Activated CD8-positive, alpha-beta T cell treated with anti-CD3 and anti-CD28 coated beads, Interleukin-2, amount 10 ng/mL, durations not matched to agents 7 days and 5 days (primary cell): ENCODE results near the gene ARHGEF7. TPM values are rescaled to one million over a fixed set of nuclear protein-coding genes. Genes with fewer than 3 reads are reported as not detected.
"Not testable (repeated sequence)": the region's sequence is repeated elsewhere in the genome, so short reads cannot be mapped to it uniquely, and the experiment has no call there.

Source experiments
- ATAC-seq: fragments of 150-1000 bp; cut with Tn5 transposase; one replicate; pipeline ENCODE4 v1.10.0; 2021; ENCODE audit warnings: moderate library complexity
- CTCF ChIA-PET: fragments of 350-600 bp; sonication (Branson Sonifier 250); formaldehyde crosslinking; loops from one replicate; lab custom pipeline; 2021; ENCODE audit warnings: antibody characterized with exemption; lab: Charles Lee
- POLR2A ChIA-PET: fragments of 350-600 bp; sonication (Branson Sonifier 250); formaldehyde crosslinking; loops from one replicate; lab custom pipeline; 2021; ENCODE audit warnings: antibody characterized with exemption; lab: Charles Lee
- DNase-seq: peaks from one replicate; pipeline ENCODE4 v3.0.0-alpha.2; 2020
- H3K27ac Mint-ChIP-seq: one replicate; pipeline ENCODE4 v1.8.0; 2021; ENCODE audit warnings: mild to moderate bottlenecking, mixed read lengths
- H3K27me3 Mint-ChIP-seq: one replicate; pipeline ENCODE4 v1.8.0; 2021; ENCODE audit warnings: low read depth, mixed read lengths
- H3K36me3 Mint-ChIP-seq: one replicate; pipeline ENCODE4 v1.8.0; 2021; ENCODE audit warnings: low read depth, mixed read lengths
- H3K4me1 Mint-ChIP-seq: one replicate; pipeline ENCODE4 v1.8.0; 2021; ENCODE audit warnings: low read depth, mixed read lengths
- H3K4me3 Mint-ChIP-seq: one replicate; pipeline ENCODE4 v1.8.0; 2021; ENCODE audit warnings: mild to moderate bottlenecking, mixed read lengths
- H3K9me3 Mint-ChIP-seq: one replicate; pipeline ENCODE4 v1.8.0; 2022; ENCODE audit warnings: mixed read lengths; ENCODE audit not compliant: insufficient read depth
- total RNA-seq, 2 experiments: library from RNA; stranded (reverse); gene quantifications; one replicate each; pipeline ENCODE4 v1.2.3, GENCODE V29; 2021

ARHGEF7 gene
- total RNA-seq, 2 experiments from 2014 or later, result 67.1 to 75.1 TPM

- ATAC-seq, result peak; percentile 13
- peaks cover 87% of the 10 kb centered on the region for H3K4me1 Mint-ChIP-seq
- ChIA-PET CTCF (interaction anchor here (1.1 to 2.4 kb wide), 4 partner anchors 8 to 120 kb away, joined by 3 to 10 read pairs (median 5); no protein-coding TSS in a partner anchor), POLR2A (interaction anchor here (1.0 to 1.5 kb wide), 4 partner anchors 10 to 35 kb away, joined by 3 to 4 read pairs (median 4); no protein-coding TSS in a partner anchor)
- peaks cover 56% of the 10 kb centered on the region for H3K36me3 Mint-ChIP-seq
- no peaks in the 10 kb centered on the region for H3K27me3 Mint-ChIP-seq
- peak overlapping the region; percentile 85 for H3K27ac Mint-ChIP-seq
- H3K4me3 Mint-ChIP-seq, result peak overlapping the region; percentile 65
- H3K9me3 Mint-ChIP-seq, result no peaks in the 10 kb centered on the region
- no peak for DNase-seq
Measured at GRCh38 chr13:111187960-111188541, 72.9 kb downstream of the ARHGEF7 start.

- not testable (repeated sequence) for H3K27me3 Mint-ChIP-seq, H3K9me3 Mint-ChIP-seq
- H3K36me3 Mint-ChIP-seq, result peaks cover 56% of the 10 kb centered on the region
- H3K27ac Mint-ChIP-seq, result peak overlapping the region; percentile 85
- ATAC-seq, result peak; percentile 56
- peak overlapping the region; percentile 65 for H3K4me3 Mint-ChIP-seq
- peak; percentile 89 for DNase-seq
- H3K4me1 Mint-ChIP-seq, result peaks cover 87% of the 10 kb centered on the region
- POLR2A ChIA-PET, result interaction anchor here (0.7 to 1.5 kb wide), 11 partner anchors 9 to 477 kb away, joined by 3 to 4 read pairs (median 4); no protein-coding TSS in a partner anchor
- CTCF ChIA-PET, result interaction anchor here (0.6 to 2.4 kb wide), 10 partner anchors 9 to 285 kb away, joined by 3 to 10 read pairs (median 4); no protein-coding TSS in a partner anchor
Measured at GRCh38 chr13:111189064-111189505, 74.0 kb downstream of the ARHGEF7 start.

GRCh38 chr13:111189516-111189915 lies 74.4 kb downstream of the ARHGEF7 start:
- not testable (repeated sequence) for H3K9me3 Mint-ChIP-seq, H3K27me3 Mint-ChIP-seq, ATAC-seq, DNase-seq
- Mint-ChIP-seq H3K36me3 (peaks cover 59% of the 10 kb centered on the region), H3K4me3 (peak overlapping the region; percentile 65), H3K27ac (peak overlapping the region; percentile 85), H3K4me1 (peaks cover 87% of the 10 kb centered on the region)
- ChIA-PET POLR2A (interaction anchor here (0.7 to 1.5 kb wide), 11 partner anchors 9 to 477 kb away, joined by 3 to 4 read pairs (median 4); no protein-coding TSS in a partner anchor), CTCF (interaction anchor here (1.0 to 2.4 kb wide), 7 partner anchors 9 to 38 kb away, joined by 3 to 10 read pairs (median 5); no protein-coding TSS in a partner anchor)

GRCh38 chr13:111193223-111193622 lies 78.1 kb downstream of the ARHGEF7 start:
- H3K9me3 Mint-ChIP-seq, H3K4me3 Mint-ChIP-seq, H3K27me3 Mint-ChIP-seq, ATAC-seq, CTCF ChIA-PET, DNase-seq, H3K27ac Mint-ChIP-seq, POLR2A ChIA-PET: not testable (repeated sequence)
- Mint-ChIP-seq H3K36me3 (peaks cover 71% of the 10 kb centered on the region), H3K4me1 (peaks cover 52% of the 10 kb centered on the region)

- POLR2A ChIA-PET, H3K9me3 Mint-ChIP-seq, ATAC-seq, H3K4me3 Mint-ChIP-seq, H3K27me3 Mint-ChIP-seq, H3K27ac Mint-ChIP-seq, CTCF ChIA-PET, DNase-seq: not testable (repeated sequence)
- H3K4me1 Mint-ChIP-seq, result peaks cover 44% of the 10 kb centered on the region
- peaks cover 77% of the 10 kb centered on the region for H3K36me3 Mint-ChIP-seq
Measured at GRCh38 chr13:111194651-111195050, 79.5 kb downstream of the ARHGEF7 start.

GRCh38 chr13:111198732-111199378 lies 83.7 kb downstream of the ARHGEF7 start:
- not testable (repeated sequence) for H3K9me3 Mint-ChIP-seq, ATAC-seq, H3K27me3 Mint-ChIP-seq, H3K27ac Mint-ChIP-seq, DNase-seq, H3K4me3 Mint-ChIP-seq
- CTCF ChIA-PET, result interaction anchor here (0.9 to 3.0 kb wide), 4 partner anchors 10 to 131 kb away, joined by 3 to 11 read pairs (median 4); no protein-coding TSS in a partner anchor
- Mint-ChIP-seq H3K4me1 (peaks cover 56% of the 10 kb centered on the region), H3K36me3 (peaks cover 65% of the 10 kb centered on the region)
- POLR2A ChIA-PET, result interaction anchor here (0.7 kb wide), 1 partner anchor 24 kb away, joined by 3 read pairs; no protein-coding TSS in a partner anchor

GRCh38 chr13:111201304-111201940 lies 86.3 kb downstream of the ARHGEF7 start:
- POLR2A ChIA-PET, result interaction anchor here (1.0 kb wide), 1 partner anchor 12 kb away, joined by 3 read pairs; no protein-coding TSS in a partner anchor
- Mint-ChIP-seq H3K9me3 (peaks cover 4% of the 10 kb centered on the region), H3K36me3 (peaks cover 53% of the 10 kb centered on the region), H3K4me1 (peaks cover 53% of the 10 kb centered on the region), H3K4me3 (no peak overlapping the region), H3K27me3 (no peaks in the 10 kb centered on the region), H3K27ac (no peak overlapping the region)
- CTCF ChIA-PET, result interaction anchor here (0.9 to 3.0 kb wide), 4 partner anchors 14 to 134 kb away, joined by 3 to 11 read pairs (median 4); no protein-coding TSS in a partner anchor
- ATAC-seq (no peak), DNase-seq (no peak)

- no peak overlapping the region for H3K27ac Mint-ChIP-seq
- ATAC-seq (no peak), DNase-seq (no peak)
- H3K27me3 Mint-ChIP-seq, result no peaks in the 10 kb centered on the region
- H3K9me3 Mint-ChIP-seq, result peaks cover 4% of the 10 kb centered on the region
- no peak overlapping the region for H3K4me3 Mint-ChIP-seq
- POLR2A ChIA-PET, result interaction anchor here (0.5 kb wide), 1 partner anchor 17 kb away, joined by 3 read pairs; no protein-coding TSS in a partner anchor
- CTCF ChIA-PET, result interaction anchor here (0.9 to 2.3 kb wide), 7 partner anchors 9 to 135 kb away, joined by 3 to 19 read pairs (median 5); no protein-coding TSS in a partner anchor
- peaks cover 47% of the 10 kb centered on the region for H3K36me3 Mint-ChIP-seq
- H3K4me1 Mint-ChIP-seq, result peaks cover 53% of the 10 kb centered on the region
Measured at GRCh38 chr13:111202156-111202621, 87.1 kb downstream of the ARHGEF7 start.

- CTCF ChIA-PET, result interaction anchor here (0.9 to 2.3 kb wide), 10 partner anchors 9 to 135 kb away, joined by 3 to 19 read pairs (median 4); no protein-coding TSS in a partner anchor
- peaks cover 47% of the 10 kb centered on the region for H3K36me3 Mint-ChIP-seq
- peaks cover 53% of the 10 kb centered on the region for H3K4me1 Mint-ChIP-seq
- POLR2A ChIA-PET, result interaction anchor here (0.5 to 1.0 kb wide), 2 partner anchors 14 to 17 kb away, joined by 3 to 4 read pairs; no protein-coding TSS in a partner anchor
- ATAC-seq (peak; percentile 67), DNase-seq (peak; percentile 31)
- no peaks in the 10 kb centered on the region for H3K27me3 Mint-ChIP-seq
- no peak overlapping the region for H3K27ac Mint-ChIP-seq
- no peak overlapping the region for H3K4me3 Mint-ChIP-seq
- peaks cover 4% of the 10 kb centered on the region for H3K9me3 Mint-ChIP-seq
Measured at GRCh38 chr13:111202745-111203144, 87.6 kb downstream of the ARHGEF7 start.

GRCh38 chr13:111203736-111204389 lies 88.8 kb downstream of the ARHGEF7 start:
- H3K4me1 Mint-ChIP-seq, result peaks cover 54% of the 10 kb centered on the region
- peaks cover 36% of the 10 kb centered on the region for H3K36me3 Mint-ChIP-seq
- DNase-seq (no peak), ATAC-seq (no peak)
- ChIA-PET POLR2A (no interaction called here), CTCF (interaction anchor here (0.9 to 2.3 kb wide), 9 partner anchors 8 to 136 kb away, joined by 3 to 19 read pairs (median 5); no protein-coding TSS in a partner anchor)
- no peak overlapping the region for H3K27ac Mint-ChIP-seq
- no peaks in the 10 kb centered on the region for H3K27me3 Mint-ChIP-seq
- no peak overlapping the region for H3K4me3 Mint-ChIP-seq
- H3K9me3 Mint-ChIP-seq, result no peaks in the 10 kb centered on the region
